Activated CD8-positive, alpha-beta T cell treated with anti-CD3 and anti-CD28 coated beads, Interleukin-2, amount 10 ng/mL, durations not matched to agents 7 days and 5 days (primary cell): Measurements from ENCODE around the gene PLEKHA6. TPM values are rescaled to one million over a fixed set of nuclear protein-coding genes. Genes with fewer than 3 reads are reported as not detected.

Experiments
- ATAC-seq: fragments of 150-1000 bp; cut with Tn5 transposase; one replicate; pipeline ENCODE4 v1.10.0; 2021; ENCODE audit warnings: moderate library complexity
- CTCF ChIA-PET: fragments of 350-600 bp; sonication (Branson Sonifier 250); formaldehyde crosslinking; loops from one replicate; lab custom pipeline; 2021; ENCODE audit warnings: antibody characterized with exemption; lab: Charles Lee
- POLR2A ChIA-PET: fragments of 350-600 bp; sonication (Branson Sonifier 250); formaldehyde crosslinking; loops from one replicate; lab custom pipeline; 2021; ENCODE audit warnings: antibody characterized with exemption; lab: Charles Lee
- DNase-seq: peaks from one replicate; pipeline ENCODE4 v3.0.0-alpha.2; 2020
- H3K27ac Mint-ChIP-seq: one replicate; pipeline ENCODE4 v1.8.0; 2021; ENCODE audit warnings: mild to moderate bottlenecking, mixed read lengths
- H3K27me3 Mint-ChIP-seq: one replicate; pipeline ENCODE4 v1.8.0; 2021; ENCODE audit warnings: low read depth, mixed read lengths
- H3K36me3 Mint-ChIP-seq: one replicate; pipeline ENCODE4 v1.8.0; 2021; ENCODE audit warnings: low read depth, mixed read lengths
- H3K4me1 Mint-ChIP-seq: one replicate; pipeline ENCODE4 v1.8.0; 2021; ENCODE audit warnings: low read depth, mixed read lengths
- H3K4me3 Mint-ChIP-seq: one replicate; pipeline ENCODE4 v1.8.0; 2021; ENCODE audit warnings: mild to moderate bottlenecking, mixed read lengths
- H3K9me3 Mint-ChIP-seq: one replicate; pipeline ENCODE4 v1.8.0; 2022; ENCODE audit warnings: mixed read lengths; ENCODE audit not compliant: insufficient read depth
- total RNA-seq, 2 experiments: library from RNA; stranded (reverse); gene quantifications; one replicate each; pipeline ENCODE4 v1.2.3, GENCODE V29; 2021

The PLEKHA6 gene
- total RNA-seq, 2 experiments from 2014 or later = 0.26 to 0.29 TPM

DNA sequence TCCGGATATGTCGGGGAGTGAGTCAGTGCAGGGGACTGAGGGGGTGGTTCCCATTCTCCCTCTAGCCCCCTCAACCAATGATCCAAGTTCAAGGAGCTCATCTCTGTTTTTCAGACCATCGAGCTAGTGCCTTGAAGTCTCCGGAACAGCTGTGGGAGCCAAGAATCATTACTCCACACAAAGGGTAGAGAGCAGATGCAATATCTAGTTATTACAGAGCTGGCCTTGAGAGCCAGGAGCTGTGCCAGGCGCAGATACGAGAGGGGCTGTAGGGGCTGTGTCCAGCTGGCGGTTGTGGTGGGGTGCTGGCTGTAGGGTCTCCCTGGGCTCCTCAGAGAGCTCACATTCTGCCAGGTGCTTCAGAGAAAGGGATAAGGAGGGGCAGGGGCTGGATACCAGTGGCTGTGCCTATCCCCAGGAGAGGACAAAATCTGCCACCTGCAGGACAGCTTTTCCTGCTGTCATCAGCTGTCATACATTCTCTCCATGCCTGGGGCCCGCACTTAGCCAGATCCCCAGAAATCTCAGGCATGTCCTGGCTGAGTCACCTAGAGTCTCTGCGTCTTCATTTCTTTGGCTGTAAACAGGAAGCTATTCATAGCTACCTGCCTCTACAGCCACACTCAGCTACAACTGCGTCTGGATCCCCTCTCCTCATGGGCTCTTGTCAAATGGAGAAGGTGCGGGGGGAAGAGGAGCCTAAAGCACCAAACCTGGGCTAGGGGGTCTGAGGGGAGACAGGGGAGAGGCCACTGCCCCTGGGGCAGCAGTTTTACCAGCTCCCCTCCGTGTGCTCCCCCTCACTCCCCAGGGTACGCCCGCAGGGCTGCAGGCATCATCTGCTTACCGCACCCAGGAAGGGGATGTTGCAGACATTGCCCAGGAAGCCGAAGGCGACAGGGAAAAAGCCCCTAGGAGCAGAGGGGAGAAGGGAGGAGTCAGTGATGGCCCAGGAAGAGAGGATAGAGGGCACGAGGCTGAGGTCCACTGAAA lies 161.1 kb downstream of the PLEKHA6 start:
- POLR2A ChIA-PET = interaction anchor here (0.5 to 0.6 kb wide), 2 partner anchors 15 to 297 kb away, joined by 3 to 4 read pairs; partner anchors contain the start of gene GOLT1A
- peaks cover 7% of the 10 kb centered on the region for H3K27me3 Mint-ChIP-seq
- no peaks in the 10 kb centered on the region for H3K9me3 Mint-ChIP-seq
- H3K36me3 Mint-ChIP-seq = no peaks in the 10 kb centered on the region
- DNase-seq (no peak), ATAC-seq (no peak)
- no peak overlapping the region for H3K4me3 Mint-ChIP-seq
- CTCF ChIA-PET = interaction anchor here (0.7 to 3.9 kb wide), 6 partner anchors 8 to 200 kb away, joined by 3 to 24 read pairs (median 4); partner anchors contain the start of gene GOLT1A
- H3K27ac Mint-ChIP-seq = no peak overlapping the region
- H3K4me1 Mint-ChIP-seq = peaks cover 9% of the 10 kb centered on the region

DNA sequence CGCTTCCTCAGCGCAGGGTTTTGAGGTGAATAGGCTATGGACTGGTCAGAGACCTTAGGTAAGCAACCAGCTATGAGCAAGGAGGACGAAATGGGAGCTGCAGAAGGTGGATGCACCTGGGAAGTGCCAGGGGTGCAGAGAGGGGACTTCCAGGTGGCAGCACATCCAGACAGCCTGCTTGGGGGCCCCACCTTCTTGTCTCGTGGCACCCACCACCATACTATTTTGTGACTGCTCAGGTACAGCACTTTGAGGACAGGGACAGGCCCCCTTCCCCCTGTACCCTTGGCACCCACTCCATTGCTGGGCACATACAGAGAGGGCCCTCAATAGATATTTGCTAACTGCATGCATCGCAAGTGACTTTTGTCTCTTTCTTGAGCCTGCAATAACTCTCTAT lies 162.7 kb downstream of the PLEKHA6 start:
- Mint-ChIP-seq H3K36me3 (no peaks in the 10 kb centered on the region), H3K27me3 (peaks cover 11% of the 10 kb centered on the region), H3K27ac (no peak overlapping the region), H3K4me3 (no peak overlapping the region), H3K4me1 (peaks cover 9% of the 10 kb centered on the region), H3K9me3 (no peaks in the 10 kb centered on the region)
- ATAC-seq = no peak
- ChIA-PET POLR2A (no interaction called here), CTCF (interaction anchor here (3.9 kb wide), 1 partner anchor 10 kb away, joined by 24 read pairs; no protein-coding TSS in a partner anchor)
- no peak for DNase-seq

DNA sequence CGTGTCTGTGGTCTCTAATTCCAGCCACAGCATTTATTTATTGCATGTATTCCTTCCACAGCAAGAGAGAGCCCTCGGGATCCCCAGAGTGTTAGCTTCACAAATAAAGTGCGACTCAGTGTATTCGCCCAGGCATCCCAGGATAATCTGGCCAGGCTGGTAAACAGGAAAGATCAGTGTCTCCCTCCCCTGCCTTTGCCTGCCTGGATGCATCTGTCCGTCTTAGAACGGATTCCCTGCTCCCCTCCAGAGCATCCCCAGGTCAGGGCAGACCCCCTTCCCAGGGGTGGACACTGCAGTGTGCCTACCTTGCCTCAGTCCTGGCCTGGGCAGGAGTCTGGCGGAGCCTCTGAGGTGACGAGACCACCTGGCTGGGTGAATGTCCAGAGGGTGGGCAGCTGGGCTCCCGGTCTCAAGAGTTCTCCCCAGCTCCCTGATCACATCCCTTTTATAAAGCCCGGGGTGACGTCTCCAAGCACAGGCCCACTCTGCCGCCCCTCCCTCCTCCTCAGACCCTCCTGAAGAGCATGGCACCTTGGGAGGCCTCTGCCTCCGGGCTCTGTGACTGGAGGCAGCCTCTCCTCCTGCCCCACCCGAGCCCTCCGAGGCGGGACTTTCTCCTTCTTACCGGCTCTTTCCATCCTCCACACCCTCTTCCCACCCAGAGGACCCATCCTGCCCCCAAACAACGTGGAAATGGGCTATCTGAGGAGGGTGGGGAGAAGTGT lies 163.5 kb downstream of the PLEKHA6 start, which contains the start of gene KISS1:
TSS of gene KISS1 (minus strand) at position 424 of the 728 bp plus-strand sequence. CDS start 3,615 bp downstream, outside the sequence.
- Mint-ChIP-seq H3K4me3 (no peak within 1 kb of the TSS), H3K27me3 (peaks cover 14% of the 10 kb centered on the region), H3K4me1 (peaks cover 9% of the 10 kb centered on the region), H3K9me3 (no peaks in the 10 kb centered on the region), H3K27ac (no peak within 1 kb of the TSS), H3K36me3 (no peaks in the 10 kb centered on the region)
- CTCF ChIA-PET = interaction anchor here (3.9 kb wide), 1 partner anchor 10 kb away, joined by 24 read pairs; no protein-coding TSS in a partner anchor
- DNase-seq = no peak
- POLR2A ChIA-PET = no interaction called here
- no peak for ATAC-seq

DNA sequence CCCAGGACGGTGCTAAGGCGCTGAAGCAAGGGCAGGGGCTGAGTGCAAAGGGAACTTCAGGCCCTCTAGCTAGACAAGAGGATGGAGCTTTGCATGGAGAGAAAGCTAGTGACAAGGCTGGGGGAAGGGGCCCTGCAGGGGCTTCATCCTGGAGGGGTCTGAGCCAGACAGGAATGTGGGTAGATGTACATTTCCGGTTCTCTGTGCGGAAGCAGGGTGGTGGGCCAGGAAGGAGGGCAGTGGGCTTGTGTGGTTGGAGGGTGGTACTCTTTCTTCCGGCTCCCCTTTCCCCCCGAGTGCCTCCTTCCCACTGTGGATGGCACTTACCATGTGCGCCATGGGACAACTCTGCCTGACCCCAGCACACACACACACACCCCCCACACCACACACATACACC lies 165.0 kb downstream of the PLEKHA6 start:
- POLR2A ChIA-PET = no interaction called here
- Mint-ChIP-seq H3K9me3 (no peaks in the 10 kb centered on the region), H3K27ac (no peak overlapping the region), H3K36me3 (no peaks in the 10 kb centered on the region), H3K27me3 (peaks cover 23% of the 10 kb centered on the region), H3K4me3 (no peak overlapping the region), H3K4me1 (peaks cover 11% of the 10 kb centered on the region)
- DNase-seq = no peak
- CTCF ChIA-PET = interaction anchor here (2.7 kb wide), 1 partner anchor 12 kb away, joined by 18 read pairs; no protein-coding TSS in a partner anchor
- no peak for ATAC-seq

DNA sequence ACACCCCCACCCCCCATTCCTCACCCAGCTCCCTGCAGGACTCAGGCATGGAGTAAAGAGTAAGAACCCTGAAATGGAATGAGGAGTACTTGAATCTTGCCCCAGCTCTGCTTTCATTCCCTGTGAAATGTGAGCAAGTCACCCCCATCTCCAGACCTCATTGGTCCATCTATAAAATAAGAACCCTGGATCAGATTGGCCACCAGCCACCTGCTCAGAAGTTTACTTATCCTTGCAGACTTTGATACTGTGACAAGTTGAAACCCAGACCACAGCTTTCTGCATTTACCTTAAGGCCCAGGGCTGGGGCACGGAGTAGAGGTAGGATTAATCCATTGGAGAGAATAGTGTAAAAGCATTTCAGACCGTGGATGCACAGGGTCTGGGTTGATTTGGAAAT lies 165.6 kb downstream of the PLEKHA6 start:
- H3K4me3 Mint-ChIP-seq = no peak overlapping the region
- no peaks in the 10 kb centered on the region for H3K36me3 Mint-ChIP-seq
- H3K27me3 Mint-ChIP-seq = peaks cover 27% of the 10 kb centered on the region
- no peak overlapping the region for H3K27ac Mint-ChIP-seq
- peaks cover 11% of the 10 kb centered on the region for H3K4me1 Mint-ChIP-seq
- DNase-seq = no peak
- ATAC-seq = no peak
- POLR2A ChIA-PET = no interaction called here
- H3K9me3 Mint-ChIP-seq = no peaks in the 10 kb centered on the region
- CTCF ChIA-PET = interaction anchor here (2.7 kb wide), 1 partner anchor 12 kb away, joined by 18 read pairs; no protein-coding TSS in a partner anchor

DNA sequence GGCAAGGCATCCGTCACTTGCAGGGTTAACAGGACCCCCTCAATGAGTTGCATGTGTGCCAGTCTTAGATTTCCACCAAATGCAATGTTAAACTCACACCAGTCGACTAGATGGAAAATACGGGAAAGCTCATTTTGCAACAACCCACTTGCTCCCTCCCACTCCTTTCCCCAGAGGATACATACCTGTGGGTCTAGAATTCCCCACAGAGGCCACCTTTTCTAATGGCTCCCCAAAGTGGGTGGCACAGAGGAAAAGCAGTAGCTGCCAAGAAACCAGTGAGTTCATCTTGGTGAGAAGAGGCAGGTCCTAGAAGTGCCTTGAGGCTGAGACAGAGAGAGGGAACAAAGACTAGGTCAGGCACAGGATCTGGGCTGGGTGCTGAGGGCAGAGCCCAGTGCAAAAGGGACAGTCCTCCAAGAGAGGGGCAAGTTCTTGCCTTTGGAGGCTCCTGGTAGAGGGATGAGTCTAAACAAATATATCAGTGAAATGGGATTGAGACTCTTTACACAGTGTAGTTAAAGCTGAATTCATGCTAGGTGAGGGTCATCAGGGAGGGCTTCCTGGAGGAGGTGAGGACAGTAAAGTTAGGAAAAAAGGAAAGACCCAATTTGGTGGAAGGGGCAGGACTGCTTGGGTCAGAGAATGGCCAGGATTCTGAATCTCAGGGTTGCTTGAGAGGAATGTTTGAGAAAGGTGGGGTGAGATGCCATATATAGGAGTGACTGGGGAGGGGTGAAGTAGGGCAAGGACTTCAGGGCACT lies 167.0 kb downstream of the PLEKHA6 start:
- H3K36me3 Mint-ChIP-seq = no peaks in the 10 kb centered on the region
- no peak overlapping the region for H3K27ac Mint-ChIP-seq
- H3K27me3 Mint-ChIP-seq = peaks cover 36% of the 10 kb centered on the region
- no peaks in the 10 kb centered on the region for H3K9me3 Mint-ChIP-seq
- POLR2A ChIA-PET = no interaction called here
- ATAC-seq (no peak), DNase-seq (no peak)
- peaks cover 11% of the 10 kb centered on the region for H3K4me1 Mint-ChIP-seq
- no peak overlapping the region for H3K4me3 Mint-ChIP-seq
- CTCF ChIA-PET = interaction anchor here (1.1 to 2.7 kb wide), 2 partner anchors 14 to 30 kb away, joined by 4 to 18 read pairs; no protein-coding TSS in a partner anchor

DNA sequence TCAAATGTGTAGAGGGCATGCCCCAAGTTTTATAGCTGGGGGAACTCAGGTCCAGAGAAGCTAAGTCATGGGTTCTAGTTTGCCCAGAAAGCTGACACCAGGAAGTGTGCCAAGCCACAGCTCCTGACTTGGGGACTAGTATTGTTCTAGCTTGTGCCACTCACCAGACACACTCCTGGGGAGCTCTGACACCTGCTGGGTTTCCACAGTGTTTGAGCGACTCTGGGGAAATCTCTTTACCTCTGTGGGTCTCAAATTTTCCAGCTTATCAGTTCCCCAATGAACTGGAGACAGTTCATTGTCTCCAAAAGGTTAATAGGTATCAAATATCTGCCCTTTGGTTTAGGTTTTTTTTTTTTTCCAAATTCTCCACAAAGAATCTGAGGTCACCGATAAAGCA lies 167.7 kb downstream of the PLEKHA6 start:
- Mint-ChIP-seq H3K4me3 (no peak overlapping the region), H3K27me3 (peaks cover 43% of the 10 kb centered on the region), H3K4me1 (peaks cover 11% of the 10 kb centered on the region), H3K36me3 (no peaks in the 10 kb centered on the region), H3K27ac (no peak overlapping the region), H3K9me3 (no peaks in the 10 kb centered on the region)
- DNase-seq (no peak), ATAC-seq (no peak)
- ChIA-PET POLR2A (no interaction called here), CTCF (interaction anchor here (1.1 to 4.0 kb wide), 3 partner anchors 15 to 207 kb away, joined by 4 to 26 read pairs (median 4); no protein-coding TSS in a partner anchor)

DNA sequence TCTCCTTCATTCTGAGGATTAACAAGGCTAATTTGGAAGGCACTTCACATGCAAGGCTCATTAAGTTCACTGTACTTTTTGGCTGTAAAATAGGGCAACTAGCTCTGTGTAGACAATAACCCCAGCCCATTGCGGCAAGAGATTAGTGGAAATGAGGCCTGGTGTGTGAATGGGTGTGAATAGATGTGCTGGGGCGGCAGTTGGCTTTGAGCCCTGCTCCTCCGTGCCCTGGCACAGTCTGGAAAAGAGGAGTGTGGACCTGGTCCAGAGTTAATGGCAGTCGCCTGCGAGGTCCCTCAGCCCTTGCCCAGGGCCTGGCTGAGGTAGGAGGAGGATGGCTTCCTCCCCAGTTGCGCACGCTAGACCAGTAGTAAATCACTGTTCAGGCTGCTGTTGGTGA lies 168.3 kb downstream of the PLEKHA6 start:
- Mint-ChIP-seq H3K27me3 (peaks cover 46% of the 10 kb centered on the region), H3K9me3 (no peaks in the 10 kb centered on the region), H3K4me1 (peaks cover 11% of the 10 kb centered on the region), H3K4me3 (no peak overlapping the region), H3K36me3 (no peaks in the 10 kb centered on the region), H3K27ac (no peak overlapping the region)
- ChIA-PET POLR2A (no interaction called here), CTCF (interaction anchor here (1.1 to 4.0 kb wide), 4 partner anchors 15 to 207 kb away, joined by 4 to 26 read pairs (median 5); no protein-coding TSS in a partner anchor)
- DNase-seq = no peak
- no peak for ATAC-seq

DNA sequence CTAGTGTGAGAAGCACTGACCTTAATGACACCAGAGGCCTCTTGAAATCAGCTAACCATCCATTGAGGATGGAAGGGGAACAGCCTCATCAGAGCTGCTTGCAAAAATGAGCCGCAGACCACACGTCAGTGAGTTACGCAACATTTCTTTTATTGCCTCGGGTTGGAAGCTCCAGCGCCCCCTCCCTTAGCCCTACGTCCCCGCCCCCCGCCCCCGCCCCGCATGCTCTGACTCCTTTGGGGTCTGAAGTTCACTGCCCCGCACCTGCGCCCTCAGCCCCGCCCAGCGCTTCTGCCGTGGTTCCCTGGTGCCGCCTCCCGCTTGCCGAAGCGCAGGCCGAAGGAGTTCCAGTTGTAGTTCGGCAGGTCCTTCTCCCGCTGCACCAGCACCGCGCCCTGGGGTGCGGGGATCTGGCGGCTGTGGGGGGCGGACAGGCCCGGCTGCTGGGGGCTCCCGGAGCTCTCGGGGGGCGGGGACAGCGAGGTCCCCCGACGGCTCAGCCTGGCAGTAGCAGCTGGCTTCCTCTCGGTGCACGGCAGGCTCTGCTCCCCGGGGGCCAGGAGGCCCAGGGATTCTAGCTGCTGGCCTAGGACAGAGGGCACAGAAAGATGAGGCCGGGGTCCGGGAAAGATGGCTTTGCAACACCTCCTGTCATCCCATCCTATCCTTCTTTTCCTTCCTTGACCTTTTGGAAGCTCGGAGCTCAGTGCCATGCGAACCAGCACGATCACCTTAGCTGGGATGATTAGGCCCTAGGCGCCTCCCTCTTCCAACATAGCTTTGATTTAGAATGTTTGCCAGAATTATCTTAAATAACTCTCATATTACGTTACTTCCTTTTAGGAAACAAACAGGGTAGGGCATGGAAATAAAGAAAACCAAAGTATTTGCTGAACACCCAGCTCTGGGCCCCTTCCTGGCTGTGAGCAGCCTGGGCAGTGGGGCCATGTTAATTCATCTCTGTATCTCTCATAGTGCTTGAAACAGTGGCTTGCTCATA lies 169.2 kb downstream of the PLEKHA6 start:
- ATAC-seq (peak; percentile 64), DNase-seq (no peak)
- peaks cover 46% of the 10 kb centered on the region for H3K27me3 Mint-ChIP-seq
- H3K9me3 Mint-ChIP-seq = no peaks in the 10 kb centered on the region
- CTCF ChIA-PET = interaction anchor here (0.8 to 4.0 kb wide), 6 partner anchors 16 to 208 kb away, joined by 3 to 26 read pairs (median 5); partner anchors contain the start of gene GOLT1A
- no peak overlapping the region for H3K27ac Mint-ChIP-seq
- H3K4me3 Mint-ChIP-seq = no peak overlapping the region
- H3K36me3 Mint-ChIP-seq = no peaks in the 10 kb centered on the region
- POLR2A ChIA-PET = interaction anchor here (0.6 kb wide), 2 partner anchors 12 to 84 kb away, joined by 3 read pairs; no protein-coding TSS in a partner anchor
- peaks cover 11% of the 10 kb centered on the region for H3K4me1 Mint-ChIP-seq
